SU-DHL-6 (cell line): ENCODE results near the gene PLCXD1.
"Not testable (repeated sequence)": the region's sequence is repeated elsewhere in the genome, so short reads cannot be mapped to it uniquely, and the experiment has no call there.

ENCODE experiments used
- H2AFZ ChIP-seq: fragments of 200-600 bp; sonication (generic); 2 replicates; pipeline ENCODE4 v1.6.1; 2014; ENCODE audit warnings: low read depth, mild to moderate bottlenecking, moderate library complexity, mixed read lengths, antibody characterized with exemption, low read length; ENCODE audit not compliant: severe bottlenecking
- H3F3A ChIP-seq: fragments of 200-600 bp; shearing (Covaris generic); 2 replicates; pipeline ENCODE4 v1.6.0; 2016; ENCODE audit warnings: antibody characterized with exemption, mild to moderate bottlenecking; ENCODE audit not compliant: insufficient read depth
- H3K27ac ChIP-seq: fragments of 200-600 bp; sonication (generic); 2 replicates; pipeline ENCODE4 v1.5.1; 2016; ENCODE audit warnings: low read depth, mild to moderate bottlenecking, low read length, moderate library complexity, mixed read lengths
- H3K27me3 ChIP-seq: fragments of 200-600 bp; sonication (generic), shearing (Covaris generic); 2 replicates; pipeline ENCODE4 v1.6.0; 2014; ENCODE audit warnings: mild to moderate bottlenecking, low read length
- H3K36me3 ChIP-seq: fragments of 200-600 bp; sonication (generic); 2 replicates; pipeline ENCODE4 v1.6.1; 2014; ENCODE audit warnings: mild to moderate bottlenecking, low read length, mixed read lengths
- H3K4me2 ChIP-seq: fragments of 300-600, 200-600 bp; shearing (Covaris generic), sonication (generic); 2 replicates; pipeline ENCODE4 v1.6.0; 2014; ENCODE audit warnings: low read length, low read depth, mild to moderate bottlenecking; ENCODE audit not compliant: poor library complexity, severe bottlenecking
- H3K4me3 ChIP-seq: fragments of 200-600 bp; sonication (generic); 2 replicates; pipeline ENCODE4 v1.5.1; 2014; ENCODE audit warnings: antibody characterized with exemption, low read length, mild to moderate bottlenecking, mixed read lengths; ENCODE audit not compliant: insufficient read depth, poor library complexity, severe bottlenecking
- H3K79me2 ChIP-seq: fragments of 200-600 bp; sonication (generic); 2 replicates; pipeline ENCODE4 v1.6.1; 2014; ENCODE audit warnings: mild to moderate bottlenecking, low read length, moderate library complexity; ENCODE audit not compliant: insufficient read depth
- H3K9ac ChIP-seq: fragments of 200-600 bp; sonication (generic); 2 replicates; pipeline ENCODE4 v1.7.0; 2014; ENCODE audit warnings: mild to moderate bottlenecking, low read length
- H3K9me2 ChIP-seq: fragments of 200-600 bp; sonication (generic); replicated peaks from 2 replicates; pipeline ENCODE4 v1.6.1; 2014; ENCODE audit warnings: low read length; ENCODE audit not compliant: insufficient read depth
- H3K9me3 ChIP-seq: fragments of 200-600 bp; sonication (generic); 2 replicates; pipeline ENCODE4 v1.6.1; 2014; ENCODE audit warnings: low read length, mixed read lengths; ENCODE audit not compliant: insufficient read depth
- H4K20me1 ChIP-seq: fragments of 200-600 bp; sonication (generic); 2 replicates; pipeline ENCODE4 v1.6.1; 2014; ENCODE audit warnings: low read depth, mild to moderate bottlenecking, antibody characterized with exemption, low read length, moderate library complexity, mixed read lengths
- CTCF ChIP-seq: fragments of 200-600 bp; sonication (generic); IDR thresholded peaks from one replicate; pipeline ENCODE4 v1.5.1; 2017; ENCODE audit warnings: antibody characterized with exemption, mild to moderate bottlenecking, low read length, moderate library complexity; ENCODE audit not compliant: insufficient read depth, poor library complexity, severe bottlenecking
- EZH2phosphoT487 ChIP-seq: fragments of 200-600 bp; sonication (generic), shearing (Covaris generic); conservative IDR thresholded peaks from 2 replicates; pipeline ENCODE4 v1.6.1; 2018; ENCODE audit warnings: mild to moderate bottlenecking, antibody characterized with exemption, low read length, moderate library complexity, mixed read lengths

PLCXD1 gene

GRCh38 chrX:250965-251364 is 30.2 kb upstream of the PLCXD1 start:
- H3K4me3 ChIP-seq = no peak overlapping the region
- no peak overlapping the region for H3K4me2 ChIP-seq

GRCh38 chrX:251396-252243 is 29.6 kb upstream of the PLCXD1 start:
- H3F3A ChIP-seq, H4K20me1 ChIP-seq, H3K4me2 ChIP-seq, H3K79me2 ChIP-seq, H3K9me2 ChIP-seq, H3K27me3 ChIP-seq, H3K9ac ChIP-seq, H3K27ac ChIP-seq, H3K36me3 ChIP-seq, H3K9me3 ChIP-seq, H2AFZ ChIP-seq, H3K4me3 ChIP-seq: not testable (repeated sequence)

More at GRCh38 chrX:250965-251364, 30.2 kb upstream of the PLCXD1 start:
- TF ChIP-seq EZH2phosphoT487 (no peak), CTCF (no peak)
- H3K36me3 ChIP-seq = no peaks in the 10 kb centered on the region
- no peaks in the 10 kb centered on the region for H3F3A ChIP-seq
- no peaks in the 10 kb centered on the region for H3K79me2 ChIP-seq
- H3K27me3 ChIP-seq = no peaks in the 10 kb centered on the region
- H2AFZ ChIP-seq = no peak overlapping the region
- no peaks in the 10 kb centered on the region for H3K9me3 ChIP-seq
- H3K27ac ChIP-seq = no peak overlapping the region
- H3K9ac ChIP-seq = no peak overlapping the region
- H3K9me2 ChIP-seq = no peaks in the 10 kb centered on the region
- H4K20me1 ChIP-seq = no peaks in the 10 kb centered on the region

- no peak overlapping the region for H3K4me2 ChIP-seq
- no peaks in the 10 kb centered on the region for H3F3A ChIP-seq
- no peak overlapping the region for H3K4me3 ChIP-seq
- TF ChIP-seq CTCF = no peak
- no peak for TF ChIP-seq EZH2phosphoT487
- no peak overlapping the region for H3K9ac ChIP-seq
- no peak overlapping the region for H2AFZ ChIP-seq
- no peaks in the 10 kb centered on the region for H3K36me3 ChIP-seq
- no peak overlapping the region for H3K27ac ChIP-seq
- no peaks in the 10 kb centered on the region for H3K9me2 ChIP-seq
- H3K9me3 ChIP-seq = no peaks in the 10 kb centered on the region
- no peaks in the 10 kb centered on the region for H3K79me2 ChIP-seq
- no peaks in the 10 kb centered on the region for H3K27me3 ChIP-seq
- H4K20me1 ChIP-seq = no peaks in the 10 kb centered on the region
Observed at GRCh38 chrX:252244-252956, 28.8 kb upstream of the PLCXD1 start.

GRCh38 chrX:252957-253291 is 28.3 kb upstream of the PLCXD1 start:
- H3F3A ChIP-seq = no peaks in the 10 kb centered on the region
- H3K9ac ChIP-seq = no peak overlapping the region
- H3K27me3 ChIP-seq = no peaks in the 10 kb centered on the region
- TF ChIP-seq CTCF (no peak), EZH2phosphoT487 (no peak)
- no peak overlapping the region for H3K27ac ChIP-seq
- no peaks in the 10 kb centered on the region for H3K9me2 ChIP-seq
- H2AFZ ChIP-seq = no peak overlapping the region
- H3K4me3 ChIP-seq = no peak overlapping the region
- no peaks in the 10 kb centered on the region for H3K9me3 ChIP-seq
- H3K36me3 ChIP-seq = no peaks in the 10 kb centered on the region
- H3K4me2 ChIP-seq = no peak overlapping the region
- H4K20me1 ChIP-seq = no peaks in the 10 kb centered on the region
- no peaks in the 10 kb centered on the region for H3K79me2 ChIP-seq
